Measurements from ENCODE around the gene ISG15. TPM values are rescaled to one million over a fixed set of nuclear protein-coding genes. Genes with fewer than 3 reads are reported as not detected.
A peak's percentile ranks its signal among the peaks of the same experiment; 100 is the strongest.

ISG15 gene
- total and polyA plus RNA-seq, 2 of the 13 experiments (the other 11 are each of a cell fraction or from before 2014, with no cell fraction given), result 42.1 to 54.9 TPM

- TF ChIP-seq ZNF800 (CRISPR knock-in tag; IDR thresholded peaks at IDR 0.05) (no peak), RXRA (CRISPR knock-in tag; IDR thresholded peaks at IDR 0.05) (no peak), CC2D1A (CRISPR knock-in tag; IDR thresholded peaks at IDR 0.05) (no peak), TOPORS (CRISPR knock-in tag; IDR thresholded peaks at IDR 0.05) (no peak), ZNF441 (CRISPR knock-in tag; IDR thresholded peaks at IDR 0.05; ENCODE audit: borderline replicate concordance) (no peak)
Observed at GRCh38 chr1:997993-998744, 15.1 kb upstream of the ISG15 start (continued).

DNA sequence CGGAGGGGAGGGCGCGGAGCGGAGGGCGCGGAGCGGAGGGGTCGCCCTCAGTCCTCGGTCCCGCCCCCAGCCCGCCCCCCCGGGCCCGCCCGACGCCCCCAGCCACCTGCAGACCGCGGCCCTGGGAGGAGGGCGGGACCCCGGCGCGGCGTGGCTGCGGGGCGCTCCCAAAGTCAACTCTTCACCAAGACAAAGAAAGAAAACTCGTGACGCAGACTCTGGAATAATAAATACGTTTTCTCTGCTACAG, 14.6 kb upstream of the ISG15 start:
- Histone ChIP-seq H3K9ac (ENCODE audit: insufficient read depth, low read depth, low read length) (peak overlapping the region; percentile 84), H3K79me2 (ENCODE audit: insufficient read depth, low read length) (peaks cover 9% of the 10 kb centered on the region), H2AFZ (ENCODE audit: low read length) (no peak overlapping the region), H3K27ac (ENCODE audit: extremely low read length, insufficient read depth, low read length) (peak overlapping the region; percentile 97), H3K27me3 (ENCODE audit: control insufficient read depth in 1 of 2, insufficient read depth in 2 of 2, low read length in 2 of 2) (no peaks in the 10 kb centered on the region), H3K36me3 (replicated peaks in 1 of 2; ENCODE audit: control insufficient read depth in 1 of 2, insufficient read depth in 2 of 2, low read length in 2 of 2) (no peaks in the 10 kb centered on the region), H3K9me3 (ENCODE audit: low read length) (no peaks in the 10 kb centered on the region), H3K4me3 (replicated peaks in 1 of 3; ENCODE audit: insufficient read depth in 1 of 3, low read depth in 2 of 3, low read length in 3 of 3) (peak overlapping the region; percentile 63 to 78 (median 78); a peak in 5 of 6 replicates), H3K4me2 (ENCODE audit: low read depth, low read length) (peak overlapping the region; percentile 92), H3K4me1 (ENCODE audit: insufficient read depth, low read length) (peaks cover 52% of the 10 kb centered on the region), H4K20me1 (ENCODE audit: insufficient read depth, low read length) (peaks cover 4% of the 10 kb centered on the region; the same call in 1 of the 2 replicates)
- ATAC-seq (no peak), DNase-seq (ENCODE audit: low spot score) (no peak), FAIRE-seq (no peak)
- TF ChIP-seq ZMAT3 (CRISPR knock-in tag; conservative IDR thresholded peaks at IDR 0.05) (no peak), PATZ1 (CRISPR knock-in tag; IDR thresholded peaks at IDR 0.05) (peak; percentile 32), ZNF709 (CRISPR knock-in tag; IDR thresholded peaks at IDR 0.05) (0 out of 2 replicates have a peak, but pooled peaks have one; percentile 23)
- intact Hi-C loops (cut with micrococcal nuclease; ENCODE audit: unreplicated experiment) (no loop called here), in situ Hi-C loops (cut with HindIII; ENCODE audit: extremely low pct_ligation_motif_present, low pct_unique_long_range_greater_than_20kb) (no loop called here)
- WGBS (ENCODE audit: low lambda C conversion rate), result 10% methylated on average over 15 of the region's 27 CpGs
- ChIA-PET CTCF (ENCODE audit: low intra/inter-chr PET ratio, low total read pairs) (no interaction called here), POLR2A (interaction anchor here (1.0 to 3.2 kb wide), 3 partner anchors 8 to 61 kb away, joined by 3 to 13 read pairs (median 6); partner anchors contain the start of gene ISG15)
- BruUV-seq (replicated peaks), result no TSS peak

Data from HepG2 (cell line).